ENCODE results near the gene NR3C1. TPM values are rescaled to one million over a fixed set of nuclear protein-coding genes. Genes with fewer than 3 reads are reported as not detected.

NR3C1 gene
- polyA plus RNA-seq, 1 donor (not counting 4 experiments of a cell fraction or from before 2014, with no cell fraction given): 30.7 TPM

DNA sequence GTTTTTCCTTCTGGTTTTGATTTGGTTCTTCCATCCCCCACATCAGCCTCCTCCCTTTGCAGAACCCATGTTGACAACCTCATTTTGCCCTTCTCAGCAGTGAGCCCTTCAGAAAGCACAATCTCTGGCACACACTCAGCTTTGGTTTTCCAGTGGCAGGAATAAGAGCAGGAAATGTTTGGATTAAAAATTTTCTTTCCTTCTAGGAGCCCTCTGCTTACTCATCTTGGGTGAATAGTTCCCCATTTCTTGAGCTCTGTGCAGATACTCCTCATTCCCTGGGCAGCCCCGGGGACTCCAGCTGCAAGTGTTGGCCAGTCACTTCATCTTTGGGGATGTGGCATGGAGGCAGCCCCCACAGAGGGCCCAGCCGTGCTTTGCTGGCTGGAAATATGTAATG, 170.5 kb downstream of the NR3C1 start:
- Histone ChIP-seq H3K27me3 (ENCODE audit: control insufficient read depth, extremely low read depth, insufficient read depth, low read length) (no peaks in the 10 kb centered on the region), H3K4me1 (ENCODE audit: control insufficient read depth, extremely low read depth, insufficient read depth, low read length) (peaks cover 33% of the 10 kb centered on the region), H4K20me1 (ENCODE audit: control insufficient read depth, extremely low read depth, insufficient read depth, low read length) (no peaks in the 10 kb centered on the region), H3K4me2 (ENCODE audit: control insufficient read depth, extremely low read depth, insufficient read depth, low read depth, low read length) (no peak overlapping the region), H3K27ac (ENCODE audit: control insufficient read depth, insufficient read depth, low read length) (no peak overlapping the region), H3K79me2 (ENCODE audit: control insufficient read depth, insufficient read depth, low read length) (no peaks in the 10 kb centered on the region), H3K9me3 (ENCODE audit: control insufficient read depth, low read depth, low read length) (no peaks in the 10 kb centered on the region), H3K9me1 (ENCODE audit: control insufficient read depth, extremely low read depth, insufficient read depth, low read length) (no peaks in the 10 kb centered on the region), H2AFZ (ENCODE audit: control insufficient read depth, low read length) (no peak overlapping the region), H3K36me3 (ENCODE audit: control insufficient read depth in 2 of 2, extremely low read depth in 1 of 2, insufficient read depth in 2 of 2, low read length in 2 of 2) (no peaks in the 10 kb centered on the region), H3K9ac (ENCODE audit: control insufficient read depth, extremely low read depth, insufficient read depth, low read length) (no peak overlapping the region), H3K4me3 (ENCODE audit: control insufficient read depth in 2 of 3, extremely low read depth in 1 of 3, insufficient read depth in 2 of 3, low read depth in 1 of 3, low read length in 3 of 3) (no peak overlapping the region)
- TF ChIP-seq EZH2 (IDR thresholded peaks at IDR 0.05; ENCODE audit: low read length): no peak
- TF ChIP-seq, protein P1, sequence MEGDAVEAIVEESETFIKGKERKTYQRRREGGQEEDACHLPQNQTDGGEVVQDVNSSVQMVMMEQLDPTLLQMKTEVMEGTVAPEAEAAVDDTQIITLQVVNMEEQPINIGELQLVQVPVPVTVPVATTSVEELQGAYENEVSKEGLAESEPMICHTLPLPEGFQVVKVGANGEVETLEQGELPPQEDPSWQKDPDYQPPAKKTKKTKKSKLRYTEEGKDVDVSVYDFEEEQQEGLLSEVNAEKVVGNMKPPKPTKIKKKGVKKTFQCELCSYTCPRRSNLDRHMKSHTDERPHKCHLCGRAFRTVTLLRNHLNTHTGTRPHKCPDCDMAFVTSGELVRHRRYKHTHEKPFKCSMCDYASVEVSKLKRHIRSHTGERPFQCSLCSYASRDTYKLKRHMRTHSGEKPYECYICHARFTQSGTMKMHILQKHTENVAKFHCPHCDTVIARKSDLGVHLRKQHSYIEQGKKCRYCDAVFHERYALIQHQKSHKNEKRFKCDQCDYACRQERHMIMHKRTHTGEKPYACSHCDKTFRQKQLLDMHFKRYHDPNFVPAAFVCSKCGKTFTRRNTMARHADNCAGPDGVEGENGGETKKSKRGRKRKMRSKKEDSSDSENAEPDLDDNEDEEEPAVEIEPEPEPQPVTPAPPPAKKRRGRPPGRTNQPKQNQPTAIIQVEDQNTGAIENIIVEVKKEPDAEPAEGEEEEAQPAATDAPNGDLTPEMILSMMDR (optimal IDR thresholded peaks at IDR 0.05 in 1 of 3, IDR thresholded peaks at IDR 0.05 in 1 of 3, conservative IDR thresholded peaks at IDR 0.05 in 1 of 3; ENCODE audit: extremely low read depth in 1 of 3, insufficient read depth in 2 of 3, low read length in 3 of 3): no peak
- dilution Hi-C loops (cut with MboI; ENCODE audit: extremely low pct_ligation_motif_present, low sequenced_read_pairs): no loop called here
- FAIRE-seq (no peak), DNase-seq (ENCODE audit: low read depth, low spot score) (no peak)

DNA sequence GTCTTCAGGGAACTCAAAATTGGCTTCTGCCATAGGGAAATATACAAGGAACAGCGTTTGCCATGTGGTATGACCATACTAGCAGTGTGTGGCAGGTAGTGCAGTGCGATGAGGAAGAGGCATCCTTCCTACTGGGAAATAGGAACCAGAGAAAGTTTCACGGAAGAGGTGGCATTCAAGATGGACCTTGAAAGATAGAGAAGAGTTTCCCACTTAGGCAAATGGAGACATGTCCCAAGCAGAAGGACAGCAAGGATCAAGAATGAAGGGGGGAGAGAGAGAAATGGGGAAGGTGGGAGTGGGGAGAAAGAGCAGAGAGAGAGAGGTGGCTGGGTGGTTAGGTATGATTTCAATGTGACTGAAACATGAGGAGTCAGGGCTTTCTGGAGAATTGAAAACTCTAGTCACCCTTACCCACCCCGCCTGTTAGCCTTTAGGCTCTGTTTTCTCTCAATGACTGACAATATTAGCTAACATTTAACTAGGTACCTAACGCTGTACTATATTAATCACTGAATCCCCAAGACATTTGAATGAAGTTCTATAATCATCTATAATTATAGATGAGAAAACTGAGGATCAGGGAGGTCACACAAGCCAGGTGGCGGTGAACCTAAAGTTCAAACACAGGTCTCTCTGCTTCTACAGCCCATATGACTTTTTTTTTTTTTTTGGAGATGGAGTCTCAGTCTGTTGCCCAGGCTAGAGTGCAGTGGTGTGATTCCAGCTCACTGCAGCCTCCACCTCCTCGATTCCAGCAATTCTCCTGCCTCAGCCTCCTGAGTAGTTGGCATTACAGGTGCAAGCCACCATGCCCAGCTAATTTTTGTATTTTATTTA, 171.3 kb downstream of the NR3C1 start:
- no peaks in the 10 kb centered on the region for H3K79me2 ChIP-seq (ENCODE audit: control insufficient read depth, insufficient read depth, low read length)
- dilution Hi-C loops (cut with MboI; ENCODE audit: extremely low pct_ligation_motif_present, low sequenced_read_pairs): no loop called here
- H3K27ac ChIP-seq (ENCODE audit: control insufficient read depth, insufficient read depth, low read length): no peak overlapping the region
- H3K27me3 ChIP-seq (ENCODE audit: control insufficient read depth, extremely low read depth, insufficient read depth, low read length): no peaks in the 10 kb centered on the region
- H4K20me1 ChIP-seq (ENCODE audit: control insufficient read depth, extremely low read depth, insufficient read depth, low read length): no peaks in the 10 kb centered on the region
- FAIRE-seq (no peak), DNase-seq (ENCODE audit: low read depth, low spot score) (no peak)
- H3K4me2 ChIP-seq (ENCODE audit: control insufficient read depth, extremely low read depth, insufficient read depth, low read depth, low read length): no peak overlapping the region
- no peaks in the 10 kb centered on the region for H3K36me3 ChIP-seq (ENCODE audit: control insufficient read depth in 2 of 2, extremely low read depth in 1 of 2, insufficient read depth in 2 of 2, low read length in 2 of 2)
- H3K9me1 ChIP-seq (ENCODE audit: control insufficient read depth, extremely low read depth, insufficient read depth, low read length): no peaks in the 10 kb centered on the region
- H3K4me3 ChIP-seq (ENCODE audit: control insufficient read depth in 2 of 3, extremely low read depth in 1 of 3, insufficient read depth in 2 of 3, low read depth in 1 of 3, low read length in 3 of 3): no peak overlapping the region
- no peak overlapping the region for H2AFZ ChIP-seq (ENCODE audit: control insufficient read depth, low read length)
- no peak overlapping the region for H3K9ac ChIP-seq (ENCODE audit: control insufficient read depth, extremely low read depth, insufficient read depth, low read length)
- no peak for TF ChIP-seq EZH2 (IDR thresholded peaks at IDR 0.05; ENCODE audit: low read length)
- TF ChIP-seq, protein P1 (optimal IDR thresholded peaks at IDR 0.05 in 1 of 3, IDR thresholded peaks at IDR 0.05 in 1 of 3, conservative IDR thresholded peaks at IDR 0.05 in 1 of 3; ENCODE audit: extremely low read depth in 1 of 3, insufficient read depth in 2 of 3, low read length in 3 of 3): no peak
- no peaks in the 10 kb centered on the region for H3K9me3 ChIP-seq (ENCODE audit: control insufficient read depth, low read depth, low read length)
- H3K4me1 ChIP-seq (ENCODE audit: control insufficient read depth, extremely low read depth, insufficient read depth, low read length): peaks cover 38% of the 10 kb centered on the region

All from keratinocyte (primary cell).